ENCODE results near the gene SEMA5A. TPM values are rescaled to one million over a fixed set of nuclear protein-coding genes. Genes with fewer than 3 reads are reported as not detected.
A peak's percentile ranks its signal among the peaks of the same experiment; 100 is the strongest.

The SEMA5A gene
- polyA plus RNA-seq, 1 donor (not counting 4 experiments of a cell fraction or from before 2014, with no cell fraction given) = 0.16 TPM

DNA sequence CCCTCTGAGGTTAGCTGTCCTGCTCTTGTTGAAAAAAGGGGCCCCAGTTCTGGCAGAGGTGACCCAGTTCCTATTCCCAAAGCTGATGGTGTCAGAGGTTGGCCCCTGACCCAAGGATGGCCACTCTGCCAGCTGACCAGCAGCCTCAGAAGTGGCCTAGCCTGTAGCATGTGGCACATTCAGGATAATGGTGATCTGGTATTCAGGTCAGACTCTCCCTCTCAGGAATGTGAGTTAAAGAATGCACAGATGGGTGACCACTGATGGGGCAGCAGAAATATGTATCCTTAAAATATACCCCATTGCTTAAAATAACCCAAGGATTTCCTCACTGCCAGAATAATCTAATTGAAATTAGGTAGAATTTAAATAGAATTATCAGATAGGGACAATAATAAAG, 369.2 kb downstream of the SEMA5A start:
- dilution Hi-C loops (cut with MboI; ENCODE audit: extremely low pct_ligation_motif_present, low sequenced_read_pairs) = no loop called here
- FAIRE-seq = no peak
- Histone ChIP-seq H3K4me3 (ENCODE audit: control insufficient read depth in 2 of 3, extremely low read depth in 1 of 3, insufficient read depth in 2 of 3, low read depth in 1 of 3, low read length in 3 of 3) (no peak overlapping the region), H4K20me1 (ENCODE audit: control insufficient read depth, extremely low read depth, insufficient read depth, low read length) (no peaks in the 10 kb centered on the region), H2AFZ (ENCODE audit: control insufficient read depth, low read length) (no peak overlapping the region), H3K9ac (ENCODE audit: control insufficient read depth, extremely low read depth, insufficient read depth, low read length) (no peak overlapping the region), H3K27ac (ENCODE audit: control insufficient read depth, insufficient read depth, low read length) (no peak overlapping the region), H3K4me2 (ENCODE audit: control insufficient read depth, extremely low read depth, insufficient read depth, low read depth, low read length) (no peak overlapping the region), H3K9me3 (ENCODE audit: control insufficient read depth, low read depth, low read length) (peaks cover 9% of the 10 kb centered on the region), H3K4me1 (ENCODE audit: control insufficient read depth, extremely low read depth, insufficient read depth, low read length) (peaks cover 19% of the 10 kb centered on the region), H3K36me3 (ENCODE audit: control insufficient read depth in 2 of 2, extremely low read depth in 1 of 2, insufficient read depth in 2 of 2, low read length in 2 of 2) (no peaks in the 10 kb centered on the region), H3K79me2 (ENCODE audit: control insufficient read depth, insufficient read depth, low read length) (no peaks in the 10 kb centered on the region), H3K27me3 (ENCODE audit: control insufficient read depth, extremely low read depth, insufficient read depth, low read length) (no peaks in the 10 kb centered on the region), H3K9me1 (ENCODE audit: control insufficient read depth, extremely low read depth, insufficient read depth, low read length) (no peaks in the 10 kb centered on the region)
- TF ChIP-seq EZH2 (IDR thresholded peaks at IDR 0.05; ENCODE audit: low read length) = no peak
- TF ChIP-seq, protein P1, sequence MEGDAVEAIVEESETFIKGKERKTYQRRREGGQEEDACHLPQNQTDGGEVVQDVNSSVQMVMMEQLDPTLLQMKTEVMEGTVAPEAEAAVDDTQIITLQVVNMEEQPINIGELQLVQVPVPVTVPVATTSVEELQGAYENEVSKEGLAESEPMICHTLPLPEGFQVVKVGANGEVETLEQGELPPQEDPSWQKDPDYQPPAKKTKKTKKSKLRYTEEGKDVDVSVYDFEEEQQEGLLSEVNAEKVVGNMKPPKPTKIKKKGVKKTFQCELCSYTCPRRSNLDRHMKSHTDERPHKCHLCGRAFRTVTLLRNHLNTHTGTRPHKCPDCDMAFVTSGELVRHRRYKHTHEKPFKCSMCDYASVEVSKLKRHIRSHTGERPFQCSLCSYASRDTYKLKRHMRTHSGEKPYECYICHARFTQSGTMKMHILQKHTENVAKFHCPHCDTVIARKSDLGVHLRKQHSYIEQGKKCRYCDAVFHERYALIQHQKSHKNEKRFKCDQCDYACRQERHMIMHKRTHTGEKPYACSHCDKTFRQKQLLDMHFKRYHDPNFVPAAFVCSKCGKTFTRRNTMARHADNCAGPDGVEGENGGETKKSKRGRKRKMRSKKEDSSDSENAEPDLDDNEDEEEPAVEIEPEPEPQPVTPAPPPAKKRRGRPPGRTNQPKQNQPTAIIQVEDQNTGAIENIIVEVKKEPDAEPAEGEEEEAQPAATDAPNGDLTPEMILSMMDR (optimal IDR thresholded peaks at IDR 0.05 in 1 of 3, IDR thresholded peaks at IDR 0.05 in 1 of 3, conservative IDR thresholded peaks at IDR 0.05 in 1 of 3; ENCODE audit: extremely low read depth in 1 of 3, insufficient read depth in 2 of 3, low read length in 3 of 3) = no peak
- no peak for DNase-seq (ENCODE audit: low read depth, low spot score)

DNA sequence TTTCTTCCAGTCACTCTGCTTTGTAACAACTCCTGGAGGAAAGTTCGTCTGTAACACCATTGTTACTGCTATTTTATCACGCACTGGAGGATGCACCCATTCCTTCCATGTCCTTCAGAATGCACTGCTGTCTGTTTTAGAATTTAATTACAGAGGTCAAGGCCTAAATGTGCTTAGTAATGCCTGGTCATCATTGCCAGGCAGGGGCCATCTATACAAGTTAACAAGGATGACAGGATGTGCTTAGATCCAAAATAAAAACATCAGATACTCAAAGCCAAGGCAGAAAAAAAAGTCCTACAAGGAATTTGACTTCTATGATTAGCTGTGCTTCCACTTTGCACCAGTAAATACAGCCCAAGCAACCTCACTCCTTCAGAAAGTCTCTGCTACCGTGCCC, 371.4 kb downstream of the SEMA5A start:
- Histone ChIP-seq H3K9me1 (ENCODE audit: control insufficient read depth, extremely low read depth, insufficient read depth, low read length) (no peaks in the 10 kb centered on the region), H3K79me2 (ENCODE audit: control insufficient read depth, insufficient read depth, low read length) (no peaks in the 10 kb centered on the region), H3K27ac (ENCODE audit: control insufficient read depth, insufficient read depth, low read length) (peak overlapping the region; percentile 36), H3K4me2 (ENCODE audit: control insufficient read depth, extremely low read depth, insufficient read depth, low read depth, low read length) (no peak overlapping the region), H3K27me3 (ENCODE audit: control insufficient read depth, extremely low read depth, insufficient read depth, low read length) (no peaks in the 10 kb centered on the region), H2AFZ (ENCODE audit: control insufficient read depth, low read length) (peak overlapping the region; percentile 6), H3K36me3 (ENCODE audit: control insufficient read depth in 2 of 2, extremely low read depth in 1 of 2, insufficient read depth in 2 of 2, low read length in 2 of 2) (no peaks in the 10 kb centered on the region), H3K9me3 (ENCODE audit: control insufficient read depth, low read depth, low read length) (peaks cover 11% of the 10 kb centered on the region), H4K20me1 (ENCODE audit: control insufficient read depth, extremely low read depth, insufficient read depth, low read length) (no peaks in the 10 kb centered on the region), H3K4me3 (ENCODE audit: control insufficient read depth in 2 of 3, extremely low read depth in 1 of 3, insufficient read depth in 2 of 3, low read depth in 1 of 3, low read length in 3 of 3) (no peak overlapping the region), H3K4me1 (ENCODE audit: control insufficient read depth, extremely low read depth, insufficient read depth, low read length) (peaks cover 31% of the 10 kb centered on the region), H3K9ac (ENCODE audit: control insufficient read depth, extremely low read depth, insufficient read depth, low read length) (no peak overlapping the region)
- TF ChIP-seq, protein P1 (optimal IDR thresholded peaks at IDR 0.05 in 1 of 3, IDR thresholded peaks at IDR 0.05 in 1 of 3, conservative IDR thresholded peaks at IDR 0.05 in 1 of 3; ENCODE audit: extremely low read depth in 1 of 3, insufficient read depth in 2 of 3, low read length in 3 of 3) = no peak
- TF ChIP-seq EZH2 (IDR thresholded peaks at IDR 0.05; ENCODE audit: low read length) = no peak
- DNase-seq (ENCODE audit: low read depth, low spot score) = no peak
- dilution Hi-C loops (cut with MboI; ENCODE audit: extremely low pct_ligation_motif_present, low sequenced_read_pairs) = no loop called here
- peak; percentile 53 for FAIRE-seq

Data from keratinocyte (primary cell).